HCT116 (cell line): ENCODE measurements around the gene GPR4. TPM values are rescaled to one million over a fixed set of nuclear protein-coding genes. Genes with fewer than 3 reads are reported as not detected.
A peak's percentile ranks its signal among the peaks of the same experiment; 100 is the strongest.

ENCODE experiments used
- ATAC-seq: fragments of 200-7000 bp; cut with Tn5 transposase; 2 replicates; pipeline ENCODE4 v1.9.1; 2020; ENCODE audit warnings: mild to moderate bottlenecking, moderate library complexity
- BruUV-seq: library from RNA; stranded (reverse); fragments of 400-500 nt; replicated peaks from 2 replicates; lab custom pipeline; 2021; lab: Mats Ljungman, UMichigan
- CTCF ChIA-PET: fragments of 300-600 bp; sonication (Branson Sonifier 250); formaldehyde crosslinking; loops from one replicate; lab custom pipeline; 2021; ENCODE audit warnings: antibody characterized with exemption; lab: Charles Lee
- POLR2A ChIA-PET: fragments of 300-600, 350-600 bp; sonication (Branson Sonifier 250); formaldehyde crosslinking; loops from one replicate; lab custom pipeline; 2021; ENCODE audit warnings: antibody characterized with exemption; lab: Charles Lee
- RAD21 ChIA-PET, 2 experiments: fragments of 300-600 bp; sonication (Branson Sonifier 250); formaldehyde crosslinking; loops; one replicate each; lab custom pipeline; 2023; ENCODE audit warnings: low total read pairs in 2 of 2; ENCODE audit not compliant: uncharacterized antibody in 2 of 2, unreplicated experiment in 2 of 2, low non-redundant PET in 1 of 2; lab: Charles Lee
- DNase-seq: peaks from one replicate; pipeline ENCODE4 v3.0.0-alpha.2; 2010; ENCODE audit warnings: low read depth, low spot score
- H2AFZ ChIP-seq: fragments of 200-600 bp; shearing (Covaris generic), sonication (generic); 2 replicates; pipeline ENCODE4 v1.6.1; 2017; ENCODE audit warnings: low read depth, mixed run types, mixed read lengths, antibody characterized with exemption, low read length; ENCODE audit not compliant: poor library complexity, severe bottlenecking
- H3K27ac ChIP-seq: 2 replicates; pipeline ENCODE4 v1.5.1; 2012; ENCODE audit warnings: low read depth, low read length
- H3K27me3 ChIP-seq: fragments of 200-600 bp; sonication (generic); 2 replicates; pipeline ENCODE4 v1.6.1; 2016; ENCODE audit warnings: mixed run types, low read length, mixed read lengths; ENCODE audit not compliant: insufficient read depth
- H3K36me3 ChIP-seq, 2 experiments: fragments of 200-500 bp in 1 of 2; fragments of 200-600 bp in 1 of 2; sonication (Bioruptor generic) in 1 of 2; sonication (generic) in 1 of 2; 2 replicates each; pipeline versions ENCODE4 v1.5.1 to v1.6.1; 2014 to 2016; ENCODE audit warnings: low read length in 2 of 2, inconsistent platforms in 1 of 2, mixed read lengths in 1 of 2, mixed run types in 1 of 2; ENCODE audit not compliant: insufficient read depth in 2 of 2, control insufficient read depth in 1 of 2
- H3K4me1 ChIP-seq, 2 experiments: fragments of 200-600 bp in 1 of 2; sonication (generic) in 1 of 2; 2 replicates each; pipeline versions ENCODE4 v1.5.1 to v1.6.1; 2012 to 2017; ENCODE audit warnings: low read length in 2 of 2, inconsistent platforms in 1 of 2, mild to moderate bottlenecking in 1 of 2, mixed read lengths in 1 of 2, mixed run types in 1 of 2, moderate library complexity in 1 of 2; ENCODE audit not compliant: insufficient read depth in 2 of 2, control insufficient read depth in 1 of 2
- H3K4me2 ChIP-seq: fragments of 200-600 bp; sonication (generic); 2 replicates; pipeline ENCODE4 v1.6.1; 2017; ENCODE audit warnings: mixed run types, low read length, mixed read lengths
- H3K4me3 ChIP-seq, 2 experiments: fragments of 200-600 bp in 1 of 2; sonication (generic) in 1 of 2; replicated peaks in 1 of 2; 2 replicates each; pipeline ENCODE4 v1.5.1; 2011 to 2016; ENCODE audit warnings: low read length in 2 of 2, control low read depth in 1 of 2, low read depth in 1 of 2, mild to moderate bottlenecking in 1 of 2, mixed read lengths in 1 of 2, mixed run types in 1 of 2
- H3K79me2 ChIP-seq: fragments of 200-600 bp; sonication (generic); 2 replicates; pipeline ENCODE4 v1.6.1; 2017; ENCODE audit warnings: mild to moderate bottlenecking, mixed run types, low read length, moderate library complexity, mixed read lengths; ENCODE audit not compliant: insufficient read depth
- H3K9ac ChIP-seq: fragments of 200-600 bp; sonication (generic); 2 replicates; pipeline ENCODE4 v1.6.1; 2016; ENCODE audit warnings: low read length, mixed read lengths
- H3K9me2 ChIP-seq: fragments of 200-600 bp; sonication (generic), shearing (Covaris generic); 2 replicates; pipeline ENCODE4 v1.6.1; 2017; ENCODE audit warnings: mixed run types, mild to moderate bottlenecking, moderate library complexity; ENCODE audit not compliant: insufficient read depth
- H3K9me3 ChIP-seq, 2 experiments: fragments of 200-500 bp in 1 of 2; fragments of 200-600 bp in 1 of 2; sonication (Bioruptor generic) in 1 of 2; sonication (generic) in 1 of 2; 2 replicates each; pipeline ENCODE4 v1.6.1; 2014 to 2017; ENCODE audit warnings: low read length in 2 of 2, mixed read lengths in 2 of 2, inconsistent platforms in 1 of 2, low read depth in 1 of 2, mild to moderate bottlenecking in 1 of 2, mixed run types in 1 of 2, moderate library complexity in 1 of 2; ENCODE audit not compliant: control insufficient read depth in 1 of 2, insufficient read depth in 1 of 2
- H4K20me1 ChIP-seq: fragments of 200-600 bp; sonication (generic), shearing (Covaris generic); 2 replicates; pipeline ENCODE4 v1.6.1; 2017; ENCODE audit warnings: mixed run types, mild to moderate bottlenecking, moderate library complexity; ENCODE audit not compliant: insufficient read depth
- ATF3 ChIP-seq: IDR thresholded peaks from 2 replicates; pipeline ENCODE4 v1.6.1; 2012
- CBX3 ChIP-seq: IDR thresholded peaks from 2 replicates; pipeline ENCODE4 v1.6.1; 2012; ENCODE audit warnings: low read depth
- EZH2phosphoT487 ChIP-seq: fragments of 200-600 bp; IDR thresholded peaks from 2 replicates; pipeline ENCODE4 v1.6.1; 2018; ENCODE audit warnings: antibody characterized with exemption, borderline replicate concordance
- FOSL1 ChIP-seq: IDR thresholded peaks from 2 replicates; pipeline ENCODE4 v1.6.1; 2012; ENCODE audit warnings: low read depth
- MAX ChIP-seq: IDR thresholded peaks from 2 replicates; pipeline ENCODE4 v1.6.1; 2012
- POLR2A ChIP-seq: IDR thresholded peaks from 2 replicates; pipeline ENCODE4 v1.7.0; 2011; ENCODE audit warnings: borderline replicate concordance; ENCODE audit not compliant: insufficient read depth, insufficient read length; ENCODE audit errors: extremely low read depth
- POLR2AphosphoS5 ChIP-seq: IDR thresholded peaks from 2 replicates; pipeline ENCODE4 v1.6.1; 2011; ENCODE audit warnings: mild to moderate bottlenecking, low read depth, low read length, moderate library complexity
- RAD21 ChIP-seq: IDR thresholded peaks from 2 replicates; pipeline ENCODE4 v1.6.1; 2012; ENCODE audit warnings: low read depth, mild to moderate bottlenecking
- REST ChIP-seq: IDR thresholded peaks from 2 replicates; pipeline ENCODE4 v1.6.1; 2012; ENCODE audit warnings: low read depth
- SIN3A ChIP-seq: IDR thresholded peaks from 2 replicates; pipeline ENCODE4 v1.6.1; 2012; ENCODE audit warnings: low read depth
- SP1 ChIP-seq: IDR thresholded peaks from 2 replicates; pipeline ENCODE4 v1.6.1; 2012; ENCODE audit warnings: low read depth
- YY1 ChIP-seq: IDR thresholded peaks from 2 replicates; pipeline ENCODE4 v1.6.1; 2011; ENCODE audit warnings: low read length, low read depth, moderate library complexity, mild to moderate bottlenecking; ENCODE audit not compliant: insufficient replicate concordance; ENCODE audit errors: extremely low read depth
- ZFX ChIP-seq: fragments of 450-650 bp; IDR thresholded peaks from 2 replicates; pipeline ENCODE4 v1.6.1; 2017
- intact Hi-C: fragments of 100-400 bp; cut with micrococcal nuclease; formaldehyde crosslinking; loops from 2 replicates; pipeline ENCODE4 v1.10.0; 2022
- total RNA-seq: library from RNA; stranded (reverse); gene quantifications from one replicate; pipeline ENCODE4 v1.2.1, GENCODE V29; 2021; ENCODE audit not compliant: unreplicated experiment

Gene GPR4
- total RNA-seq, 1 experiment from 2014 or later, result 0.10 TPM

GRCh38 chr19:45645631-45646344, 43.8 kb upstream of the GPR4 start:
- TF ChIP-seq MAX (peak; percentile 62; the same call in 1 of the 2 replicates), EZH2phosphoT487 (no peak), POLR2AphosphoS5 (peak; percentile 22; the same call in 1 of the 2 replicates), CBX3 (0 out of 2 replicates have a peak, but pooled peaks have one; percentile 29), SP1 (peak; percentile 86), FOSL1 (no peak)
- DNase-seq (peak; percentile 88), ATAC-seq (peak; percentile 72)
- no peaks in the 10 kb centered on the region for H3K27me3 ChIP-seq
- no peaks in the 10 kb centered on the region for H3K36me3 ChIP-seq
- ChIA-PET RAD21 (interaction anchor here (0.6 to 1.1 kb wide), 5 partner anchors 22 to 168 kb away, joined by 3 to 8 read pairs (median 4); partner anchors contain the start of gene GIPR (in 1 of the 2)), POLR2A (interaction anchor here (0.8 to 1.3 kb wide), 11 partner anchors 15 to 178 kb away, joined by 3 to 5 read pairs (median 3); partner anchors contain the start of genes FOSB, QPCTL and SNRPD2), CTCF (interaction anchor here (0.5 to 2.2 kb wide), 10 partner anchors 23 to 434 kb away, joined by 3 to 9 read pairs (median 6); partner anchors contain the start of genes GIPR and SIX5)
- peak overlapping the region; percentile 40 for H3K27ac ChIP-seq
- peak overlapping the region; percentile 38 for H3K9ac ChIP-seq
- intact Hi-C loops, result no loop called here
- peak overlapping the region; percentile 85 for H2AFZ ChIP-seq
- no peaks in the 10 kb centered on the region for H4K20me1 ChIP-seq
- no peaks in the 10 kb centered on the region for H3K9me2 ChIP-seq
- H3K4me2 ChIP-seq, result peak overlapping the region; percentile 85
- no peaks in the 10 kb centered on the region for H3K79me2 ChIP-seq
- no peaks in the 10 kb centered on the region for H3K9me3 ChIP-seq
- H3K4me3 ChIP-seq, result peak overlapping the region; percentile 38 to 57
- peaks cover 14 to 43% of the 10 kb centered on the region in 2 experiments for H3K4me1 ChIP-seq
- BruUV-seq, result no TSS peak

GRCh38 chr19:45645068-45645630, 43.1 kb upstream of the GPR4 start:
- H3K36me3 ChIP-seq, result no peaks in the 10 kb centered on the region
- no peaks in the 10 kb centered on the region for H3K27me3 ChIP-seq
- no peaks in the 10 kb centered on the region for H3K9me2 ChIP-seq
- H3K4me1 ChIP-seq, result peaks cover 20 to 49% of the 10 kb centered on the region in 2 experiments
- H4K20me1 ChIP-seq, result no peaks in the 10 kb centered on the region
- H3K27ac ChIP-seq, result no peak overlapping the region; the same call in 1 of the 2 replicates
- H3K79me2 ChIP-seq, result no peaks in the 10 kb centered on the region
- intact Hi-C loops, result no loop called here
- ChIA-PET POLR2A (interaction anchor here (0.8 to 1.3 kb wide), 11 partner anchors 15 to 178 kb away, joined by 3 to 5 read pairs (median 3); partner anchors contain the start of genes FOSB, QPCTL and SNRPD2), CTCF (interaction anchor here (0.6 to 2.2 kb wide), 9 partner anchors 18 to 166 kb away, joined by 4 to 9 read pairs (median 6); partner anchors contain the start of gene GIPR), RAD21 (interaction anchor here (0.6 to 1.1 kb wide), 3 partner anchors 23 to 168 kb away, joined by 3 to 8 read pairs (median 4); partner anchors contain the start of gene GIPR (in 1 of the 2))
- ATAC-seq (no peak), DNase-seq (no peak)
- no peaks in the 10 kb centered on the region for H3K9me3 ChIP-seq
- H2AFZ ChIP-seq, result peak overlapping the region; percentile 85
- peak overlapping the region; percentile 85 for H3K4me2 ChIP-seq
- BruUV-seq, result no TSS peak
- H3K4me3 ChIP-seq, result peak overlapping the region in 1 of 2 experiments; percentile 57; a peak in 2 of 4 replicates
- no peak overlapping the region for H3K9ac ChIP-seq
- TF ChIP-seq ZFX (no peak), YY1 (no peak), POLR2A (no peak), MAX (no peak), CBX3 (no peak), ATF3 (no peak), EZH2phosphoT487 (no peak), RAD21 (no peak), SIN3A (no peak), REST (no peak)
